GM23338 (cell line): Measurements from ENCODE around the gene LNP1.

Experiments
- CREB1 ChIP-seq: fragments of 250-450 bp; sonication (Bioruptor Pico); IDR thresholded peaks from 2 replicates; pipeline ENCODE4 v1.5.0; 2020; ENCODE audit warnings: low read depth, mild to moderate bottlenecking, moderate library complexity
- EZH2 ChIP-seq: fragments of 200-600 bp; sonication (generic); IDR thresholded peaks from one replicate; pipeline ENCODE4 v1.8.0; 2017; ENCODE audit warnings: antibody characterized with exemption, mild to moderate bottlenecking, low read depth; ENCODE audit not compliant: unreplicated experiment
- EZH2phosphoT487 ChIP-seq: fragments of 200-600 bp; sonication (generic); IDR thresholded peaks from one replicate; pipeline ENCODE4 v1.8.1; 2018; ENCODE audit warnings: antibody characterized with exemption; ENCODE audit not compliant: unreplicated experiment
- POLR2AphosphoS5 ChIP-seq: IDR thresholded peaks from 2 replicates; pipeline ENCODE4 v1.6.1; 2016; ENCODE audit warnings: antibody characterized with exemption, low read depth
- TF ChIP-seq, protein P1 (sequence below), 2 experiments: fragments of 200-600 bp in 1 of 2; sonication (generic) in 1 of 2; conservative IDR thresholded peaks; 2 replicates each; pipeline versions ENCODE4 v1.5.1 to v1.6.1; 2016 to 2017; ENCODE audit warnings: antibody characterized with exemption in 2 of 2, low read depth in 2 of 2, mild to moderate bottlenecking in 2 of 2, moderate library complexity in 1 of 2
- TF ChIP-seq, protein P2 (sequence below): IDR thresholded peaks from one replicate; pipeline ENCODE4 v1.6.1; 2018; ENCODE audit warnings: antibody characterized with exemption; ENCODE audit not compliant: unreplicated experiment
- TF ChIP-seq, protein P3 (sequence below): fragments of 250-450 bp; sonication (Bioruptor Pico); IDR thresholded peaks from 2 replicates; pipeline ENCODE4 v1.5.0; 2020; ENCODE audit warnings: mild to moderate bottlenecking, moderate library complexity

DNA sequence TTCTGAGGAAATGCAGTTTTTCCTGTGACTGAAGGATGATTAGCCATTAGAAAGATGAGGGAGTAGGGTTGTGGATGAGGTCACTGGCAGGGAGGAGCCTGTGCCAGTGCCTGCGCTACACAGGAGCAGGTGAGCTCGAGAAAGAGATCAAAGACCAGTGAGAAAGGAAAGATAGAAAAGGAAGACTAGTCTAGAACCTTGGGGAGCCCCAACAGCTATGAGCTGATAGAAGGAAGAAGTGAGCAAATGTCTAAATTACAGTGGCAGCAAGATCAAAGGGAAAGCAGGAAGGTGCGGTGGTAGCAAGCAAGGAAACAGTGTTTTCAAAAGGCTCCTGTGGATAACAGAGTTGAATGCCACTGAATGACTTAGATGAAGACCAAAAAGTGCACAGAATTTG, 39.6 kb downstream of the LNP1 start:
- TF ChIP-seq, protein P1, sequence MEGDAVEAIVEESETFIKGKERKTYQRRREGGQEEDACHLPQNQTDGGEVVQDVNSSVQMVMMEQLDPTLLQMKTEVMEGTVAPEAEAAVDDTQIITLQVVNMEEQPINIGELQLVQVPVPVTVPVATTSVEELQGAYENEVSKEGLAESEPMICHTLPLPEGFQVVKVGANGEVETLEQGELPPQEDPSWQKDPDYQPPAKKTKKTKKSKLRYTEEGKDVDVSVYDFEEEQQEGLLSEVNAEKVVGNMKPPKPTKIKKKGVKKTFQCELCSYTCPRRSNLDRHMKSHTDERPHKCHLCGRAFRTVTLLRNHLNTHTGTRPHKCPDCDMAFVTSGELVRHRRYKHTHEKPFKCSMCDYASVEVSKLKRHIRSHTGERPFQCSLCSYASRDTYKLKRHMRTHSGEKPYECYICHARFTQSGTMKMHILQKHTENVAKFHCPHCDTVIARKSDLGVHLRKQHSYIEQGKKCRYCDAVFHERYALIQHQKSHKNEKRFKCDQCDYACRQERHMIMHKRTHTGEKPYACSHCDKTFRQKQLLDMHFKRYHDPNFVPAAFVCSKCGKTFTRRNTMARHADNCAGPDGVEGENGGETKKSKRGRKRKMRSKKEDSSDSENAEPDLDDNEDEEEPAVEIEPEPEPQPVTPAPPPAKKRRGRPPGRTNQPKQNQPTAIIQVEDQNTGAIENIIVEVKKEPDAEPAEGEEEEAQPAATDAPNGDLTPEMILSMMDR (conservative IDR thresholded peaks at IDR 0.05; ENCODE audit: low read depth in 2 of 2) = no peak
- TF ChIP-seq POLR2AphosphoS5 = no peak
- TF ChIP-seq, protein P2, sequence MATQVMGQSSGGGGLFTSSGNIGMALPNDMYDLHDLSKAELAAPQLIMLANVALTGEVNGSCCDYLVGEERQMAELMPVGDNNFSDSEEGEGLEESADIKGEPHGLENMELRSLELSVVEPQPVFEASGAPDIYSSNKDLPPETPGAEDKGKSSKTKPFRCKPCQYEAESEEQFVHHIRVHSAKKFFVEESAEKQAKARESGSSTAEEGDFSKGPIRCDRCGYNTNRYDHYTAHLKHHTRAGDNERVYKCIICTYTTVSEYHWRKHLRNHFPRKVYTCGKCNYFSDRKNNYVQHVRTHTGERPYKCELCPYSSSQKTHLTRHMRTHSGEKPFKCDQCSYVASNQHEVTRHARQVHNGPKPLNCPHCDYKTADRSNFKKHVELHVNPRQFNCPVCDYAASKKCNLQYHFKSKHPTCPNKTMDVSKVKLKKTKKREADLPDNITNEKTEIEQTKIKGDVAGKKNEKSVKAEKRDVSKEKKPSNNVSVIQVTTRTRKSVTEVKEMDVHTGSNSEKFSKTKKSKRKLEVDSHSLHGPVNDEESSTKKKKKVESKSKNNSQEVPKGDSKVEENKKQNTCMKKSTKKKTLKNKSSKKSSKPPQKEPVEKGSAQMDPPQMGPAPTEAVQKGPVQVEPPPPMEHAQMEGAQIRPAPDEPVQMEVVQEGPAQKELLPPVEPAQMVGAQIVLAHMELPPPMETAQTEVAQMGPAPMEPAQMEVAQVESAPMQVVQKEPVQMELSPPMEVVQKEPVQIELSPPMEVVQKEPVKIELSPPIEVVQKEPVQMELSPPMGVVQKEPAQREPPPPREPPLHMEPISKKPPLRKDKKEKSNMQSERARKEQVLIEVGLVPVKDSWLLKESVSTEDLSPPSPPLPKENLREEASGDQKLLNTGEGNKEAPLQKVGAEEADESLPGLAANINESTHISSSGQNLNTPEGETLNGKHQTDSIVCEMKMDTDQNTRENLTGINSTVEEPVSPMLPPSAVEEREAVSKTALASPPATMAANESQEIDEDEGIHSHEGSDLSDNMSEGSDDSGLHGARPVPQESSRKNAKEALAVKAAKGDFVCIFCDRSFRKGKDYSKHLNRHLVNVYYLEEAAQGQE = no peak
- no peak for TF ChIP-seq EZH2
- TF ChIP-seq, protein P3, sequence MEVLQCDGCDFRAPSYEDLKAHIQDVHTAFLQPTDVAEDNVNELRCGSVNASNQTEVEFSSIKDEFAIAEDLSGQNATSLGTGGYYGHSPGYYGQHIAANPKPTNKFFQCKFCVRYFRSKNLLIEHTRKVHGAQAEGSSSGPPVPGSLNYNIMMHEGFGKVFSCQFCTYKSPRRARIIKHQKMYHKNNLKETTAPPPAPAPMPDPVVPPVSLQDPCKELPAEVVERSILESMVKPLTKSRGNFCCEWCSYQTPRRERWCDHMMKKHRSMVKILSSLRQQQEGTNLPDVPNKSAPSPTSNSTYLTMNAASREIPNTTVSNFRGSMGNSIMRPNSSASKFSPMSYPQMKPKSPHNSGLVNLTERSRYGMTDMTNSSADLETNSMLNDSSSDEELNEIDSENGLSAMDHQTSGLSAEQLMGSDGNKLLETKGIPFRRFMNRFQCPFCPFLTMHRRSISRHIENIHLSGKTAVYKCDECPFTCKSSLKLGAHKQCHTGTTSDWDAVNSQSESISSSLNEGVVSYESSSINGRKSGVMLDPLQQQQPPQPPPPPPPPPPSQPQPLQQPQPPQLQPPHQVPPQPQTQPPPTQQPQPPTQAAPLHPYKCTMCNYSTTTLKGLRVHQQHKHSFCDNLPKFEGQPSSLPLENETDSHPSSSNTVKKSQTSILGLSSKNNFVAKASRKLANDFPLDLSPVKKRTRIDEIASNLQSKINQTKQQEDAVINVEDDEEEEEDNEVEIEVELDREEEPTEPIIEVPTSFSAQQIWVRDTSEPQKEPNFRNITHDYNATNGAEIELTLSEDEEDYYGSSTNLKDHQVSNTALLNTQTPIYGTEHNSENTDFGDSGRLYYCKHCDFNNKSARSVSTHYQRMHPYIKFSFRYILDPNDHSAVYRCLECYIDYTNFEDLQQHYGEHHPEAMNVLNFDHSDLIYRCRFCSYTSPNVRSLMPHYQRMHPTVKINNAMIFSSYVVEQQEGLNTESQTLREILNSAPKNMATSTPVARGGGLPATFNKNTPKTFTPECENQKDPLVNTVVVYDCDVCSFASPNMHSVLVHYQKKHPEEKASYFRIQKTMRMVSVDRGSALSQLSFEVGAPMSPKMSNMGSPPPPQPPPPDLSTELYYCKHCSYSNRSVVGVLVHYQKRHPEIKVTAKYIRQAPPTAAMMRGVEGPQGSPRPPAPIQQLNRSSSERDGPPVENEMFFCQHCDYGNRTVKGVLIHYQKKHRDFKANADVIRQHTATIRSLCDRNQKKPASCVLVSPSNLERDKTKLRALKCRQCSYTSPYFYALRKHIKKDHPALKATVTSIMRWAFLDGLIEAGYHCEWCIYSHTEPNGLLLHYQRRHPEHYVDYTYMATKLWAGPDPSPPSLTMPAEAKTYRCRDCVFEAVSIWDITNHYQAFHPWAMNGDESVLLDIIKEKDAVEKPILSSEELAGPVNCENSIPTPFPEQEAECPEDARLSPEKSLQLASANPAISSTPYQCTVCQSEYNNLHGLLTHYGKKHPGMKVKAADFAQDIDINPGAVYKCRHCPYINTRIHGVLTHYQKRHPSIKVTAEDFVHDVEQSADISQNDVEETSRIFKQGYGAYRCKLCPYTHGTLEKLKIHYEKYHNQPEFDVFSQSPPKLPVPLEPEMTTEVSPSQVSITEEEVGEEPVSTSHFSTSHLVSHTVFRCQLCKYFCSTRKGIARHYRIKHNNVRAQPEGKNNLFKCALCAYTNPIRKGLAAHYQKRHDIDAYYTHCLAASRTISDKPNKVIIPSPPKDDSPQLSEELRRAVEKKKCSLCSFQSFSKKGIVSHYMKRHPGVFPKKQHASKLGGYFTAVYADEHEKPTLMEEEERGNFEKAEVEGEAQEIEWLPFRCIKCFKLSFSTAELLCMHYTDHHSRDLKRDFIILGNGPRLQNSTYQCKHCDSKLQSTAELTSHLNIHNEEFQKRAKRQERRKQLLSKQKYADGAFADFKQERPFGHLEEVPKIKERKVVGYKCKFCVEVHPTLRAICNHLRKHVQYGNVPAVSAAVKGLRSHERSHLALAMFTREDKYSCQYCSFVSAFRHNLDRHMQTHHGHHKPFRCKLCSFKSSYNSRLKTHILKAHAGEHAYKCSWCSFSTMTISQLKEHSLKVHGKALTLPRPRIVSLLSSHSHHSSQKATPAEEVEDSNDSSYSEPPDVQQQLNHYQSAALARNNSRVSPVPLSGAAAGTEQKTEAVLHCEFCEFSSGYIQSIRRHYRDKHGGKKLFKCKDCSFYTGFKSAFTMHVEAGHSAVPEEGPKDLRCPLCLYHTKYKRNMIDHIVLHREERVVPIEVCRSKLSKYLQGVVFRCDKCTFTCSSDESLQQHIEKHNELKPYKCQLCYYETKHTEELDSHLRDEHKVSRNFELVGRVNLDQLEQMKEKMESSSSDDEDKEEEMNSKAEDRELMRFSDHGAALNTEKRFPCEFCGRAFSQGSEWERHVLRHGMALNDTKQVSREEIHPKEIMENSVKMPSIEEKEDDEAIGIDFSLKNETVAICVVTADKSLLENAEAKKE (CRISPR knock-in tag) = no peak
- TF ChIP-seq EZH2phosphoT487 = no peak
- no peak for TF ChIP-seq CREB1 (CRISPR knock-in tag)
